ENCODE data around the gene VRK3.

DNA sequence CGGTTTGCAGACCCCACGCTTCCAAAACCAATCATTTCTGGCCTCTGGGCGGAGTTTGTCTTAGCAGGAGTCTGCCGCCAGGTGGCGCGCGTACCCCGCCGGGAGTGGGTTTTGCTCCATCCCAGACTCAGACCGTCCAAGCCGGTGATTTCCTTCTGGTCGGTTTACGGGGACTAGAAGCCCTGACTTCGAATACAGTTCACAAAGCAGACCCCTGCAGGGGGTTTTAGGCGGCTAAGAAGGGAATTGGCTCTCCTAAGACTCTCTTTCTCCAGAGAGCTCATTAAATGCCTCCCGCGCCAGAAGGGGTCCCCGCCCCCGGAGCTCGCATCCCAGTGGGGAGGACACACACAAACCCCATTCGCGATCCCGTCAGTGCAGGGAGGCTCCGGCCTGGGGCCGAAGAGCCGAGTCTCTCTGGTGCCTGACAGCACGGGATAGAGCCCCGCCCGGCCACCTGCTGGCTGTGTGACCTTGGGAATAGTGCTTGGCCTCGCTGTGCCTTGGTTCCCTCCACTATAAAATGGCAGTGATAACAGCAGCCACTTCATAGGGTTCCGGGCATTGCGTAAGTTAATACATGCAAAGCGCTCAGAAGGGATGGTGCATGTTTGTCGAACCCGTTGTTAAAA lies 87.3 kb downstream of the VRK3 start:
- no peak for TF ChIP-seq POLR2A (IDR thresholded peaks at IDR 0.05; ENCODE audit: low read depth, low read length)
- no peak for TF ChIP-seq TAF1 (IDR thresholded peaks at IDR 0.05; ENCODE audit: borderline replicate concordance, low read depth, low read length)
- TF ChIP-seq POLR2AphosphoS5 (IDR thresholded peaks at IDR 0.05; ENCODE audit: low read depth, low read length): no peak
